ENCODE data around the gene TUFM. TPM values are rescaled to one million over a fixed set of nuclear protein-coding genes. Genes with fewer than 3 reads are reported as not detected.
"Not testable (repeated sequence)": the region's sequence is repeated elsewhere in the genome, so short reads cannot be mapped to it uniquely, and the experiment has no call there.

Gene TUFM
- total RNA-seq, 2 donors from 2014 or later: 122 to 165 TPM

- H3K36me3 ChIP-seq, H3K9me3 ChIP-seq, H3K27ac ChIP-seq, H3K27me3 ChIP-seq, H3K4me1 ChIP-seq: not testable (repeated sequence)
- peak; percentile 57 for DNase-seq (ENCODE audit: low spot score)
- peak overlapping the region in 1 of 2 donors; percentile 26 for H3K4me3 ChIP-seq
- TF ChIP-seq CTCF (IDR thresholded peaks at IDR 0.05): peak in 1 of 2 donors; percentile 50
Observed at GRCh38 chr16:28802235-28803019, 43.7 kb downstream of the TUFM start.

Small RNAs within 50 kb of the gene (microRNA-seq; reads per million reads assigned to microRNA genes)
- gene MIR4721 (ENCODE audit: borderline number of aligned reads in 2 of 2, borderline replicate concordance in 1 of 2): 0 reads per million in 2 donors

Other genes with a start within 250 kb of the TUFM start
- 1 to 10 TPM; 1.9 to 2.7 TPM for gene SULT1A2, start 249.3 kb downstream of the TUFM start, total RNA-seq
- gene SULT1A1, start 236.3 kb downstream of the TUFM start, total RNA-seq: 10 to 100 TPM; 37.9 to 38.1 TPM
- gene NPIPB8, start 208.3 kb downstream of the TUFM start, total RNA-seq: not detected
- gene EIF3C, start 134.9 kb downstream of the TUFM start, total RNA-seq: 100 to 1,000 TPM; 161 to 202 TPM
- under 1 TPM in 1 of 2 donors, not detected in 1; 0.70 TPM for gene NPIPB9, start 94.6 kb downstream of the TUFM start, total RNA-seq
- gene ATXN2L, start 23.3 kb downstream of the TUFM start, total RNA-seq: 10 to 100 TPM; 26.0 to 55.1 TPM
- gene SH2B1, start 17.5 kb upstream of the TUFM start, total RNA-seq: 10 to 100 TPM; 31.9 to 36.7 TPM
- gene ATP2A1, start 32.1 kb upstream of the TUFM start, total RNA-seq: under 1 TPM in 1 of 2 donors, not detected in 1; 0.26 TPM
- 10 to 100 TPM; 18.2 to 22.5 TPM for gene RABEP2, start 78.9 kb upstream of the TUFM start, total RNA-seq
- under 1 TPM in 1 of 2 donors, not detected in 1; 0.24 TPM for gene CD19, start 85.6 kb upstream of the TUFM start, total RNA-seq
- 10 to 100 TPM; 10.6 to 13.0 TPM for gene NFATC2IP, start 104.6 kb upstream of the TUFM start, total RNA-seq
- gene SPNS1, start 128.4 kb upstream of the TUFM start, total RNA-seq: 10 to 100 TPM; 11.9 to 12.8 TPM
- 1 to 10 TPM in 1 of 2 donors, under 1 TPM in 1; 0.98 to 1.3 TPM for gene LAT, start 138.7 kb upstream of the TUFM start, total RNA-seq